Urinary bladder (tissue), 4 donors: Measurements from ENCODE around the gene MROH8. TPM values are rescaled to one million over a fixed set of nuclear protein-coding genes. Genes with fewer than 3 reads are reported as not detected.

Experiments used
- DNase-seq: peaks from one replicate; pipeline ENCODE4 v3.0.0-alpha.2; 2015; ENCODE audit errors: extremely low spot score
- H3K27ac ChIP-seq: one replicate; pipeline ENCODE4 v1.5.1; 2013; ENCODE audit warnings: low read depth, mild to moderate bottlenecking, moderate library complexity
- H3K36me3 ChIP-seq: one replicate; pipeline ENCODE4 v1.6.1; 2013; ENCODE audit warnings: mild to moderate bottlenecking, moderate library complexity; ENCODE audit not compliant: insufficient read depth
- H3K4me1 ChIP-seq: one replicate; pipeline ENCODE4 v1.6.1; 2013; ENCODE audit warnings: mild to moderate bottlenecking, moderate library complexity; ENCODE audit not compliant: insufficient read depth
- H3K4me3 ChIP-seq: one replicate; pipeline ENCODE4 v1.5.1; 2013; ENCODE audit warnings: low read depth, low read length
- WGBS: extraction: QIAGEN DNeasy Blood & Tissue Kit; methylation state at CpG from one replicate; pipeline ENCODE4 v1.1.7; 2013; 5-methylcytosine and 5-hydroxymethylcytosine counted together
- polyA plus RNA-seq: library from polyadenylated mRNA; stranded (reverse); fragments of 200-250 nt; gene quantifications from one replicate; pipeline ENCODE4 v1.2.3, GENCODE V29; 2013
- total RNA-seq: library from RNA; depleted of rRNA; stranded (reverse); fragments of >200 nt; gene quantifications from one replicate; pipeline ENCODE4 v1.2.3, GENCODE V29; 2014
- donor health status: healthy with polysubstance abuse.
- donor health status: healthy.

The MROH8 gene
- total RNA-seq: 6.3 TPM
- 1.8 TPM for polyA plus RNA-seq

GRCh38 chr20:37178839-37179682 lies at the start of gene MROH8, which contains the start of gene RPN2:
Gene MROH8 (minus strand): TSS chr20:37179548.
Gene RPN2 (plus strand): TSS chr20:37179330. CDS start chr20:37179357, 27 bp downstream.
- Histone ChIP-seq H3K36me3 (no peaks in the 10 kb centered on the region), H3K4me3 (peak within 1 kb of the TSS; percentile 88), H3K4me1 (no peaks in the 10 kb centered on the region), H3K27ac (peak within 1 kb of the TSS; percentile 85)
- peak; percentile 94 for DNase-seq
- WGBS: under 1% methylated on average over 80 of the region's 80 CpGs

- no peak for DNase-seq
- 82% methylated on average over 5 of the region's 5 CpGs for WGBS
- Histone ChIP-seq H3K4me3 (no peak overlapping the region), H3K27ac (no peak overlapping the region), H3K36me3 (peaks cover 16% of the 10 kb centered on the region), H3K4me1 (no peaks in the 10 kb centered on the region)
Observed at GRCh38 chr20:37228656-37229055, 49.3 kb upstream of the MROH8 start.

GRCh38 chr20:37228082-37228481 lies 48.7 kb upstream of the MROH8 start:
- Histone ChIP-seq H3K27ac (no peak overlapping the region), H3K36me3 (peaks cover 15% of the 10 kb centered on the region), H3K4me3 (no peak overlapping the region), H3K4me1 (no peaks in the 10 kb centered on the region)
- 61% methylated on average over 6 of the region's 6 CpGs for WGBS
- DNase-seq: no peak

- H3K27ac ChIP-seq: no peak overlapping the region
- no peak for DNase-seq
- 59% methylated on average over 3 of the region's 3 CpGs for WGBS
- no peaks in the 10 kb centered on the region for H3K4me1 ChIP-seq
- no peak overlapping the region for H3K4me3 ChIP-seq
- peaks cover 15% of the 10 kb centered on the region for H3K36me3 ChIP-seq
Observed at GRCh38 chr20:37226889-37227288, 47.5 kb upstream of the MROH8 start.

- Histone ChIP-seq H3K36me3 (peaks cover 13% of the 10 kb centered on the region), H3K4me3 (no peak overlapping the region), H3K4me1 (no peaks in the 10 kb centered on the region), H3K27ac (no peak overlapping the region)
- WGBS: 64% methylated on average over 5 of the region's 5 CpGs
- no peak for DNase-seq
Observed at GRCh38 chr20:37225146-37225545, 45.8 kb upstream of the MROH8 start.

- Histone ChIP-seq H3K36me3 (peaks cover 6% of the 10 kb centered on the region), H3K4me3 (no peak overlapping the region), H3K27ac (no peak overlapping the region), H3K4me1 (no peaks in the 10 kb centered on the region)
- no peak for DNase-seq
Observed at GRCh38 chr20:37223053-37223452, 43.7 kb upstream of the MROH8 start.

GRCh38 chr20:37222086-37222485 lies 42.7 kb upstream of the MROH8 start:
- Histone ChIP-seq H3K36me3 (peaks cover 6% of the 10 kb centered on the region), H3K4me3 (no peak overlapping the region), H3K4me1 (no peaks in the 10 kb centered on the region), H3K27ac (no peak overlapping the region)
- no peak for DNase-seq
- 81% methylated on average over 4 of the region's 4 CpGs for WGBS

GRCh38 chr20:37220731-37221130 lies 41.4 kb upstream of the MROH8 start:
- WGBS: 29% methylated on average over 3 of the region's 3 CpGs
- Histone ChIP-seq H3K4me1 (no peaks in the 10 kb centered on the region), H3K4me3 (no peak overlapping the region), H3K36me3 (peaks cover 6% of the 10 kb centered on the region), H3K27ac (no peak overlapping the region)
- no peak for DNase-seq

GRCh38 chr20:37219751-37220668 lies 40.7 kb upstream of the MROH8 start:
- Histone ChIP-seq H3K36me3 (peaks cover 1% of the 10 kb centered on the region), H3K4me3 (no peak overlapping the region), H3K4me1 (no peaks in the 10 kb centered on the region), H3K27ac (no peak overlapping the region)
- WGBS: 52% methylated on average over 10 of the region's 10 CpGs
- DNase-seq: no peak

GRCh38 chr20:37218976-37219375 lies 39.6 kb upstream of the MROH8 start:
- Histone ChIP-seq H3K36me3 (peaks cover 1% of the 10 kb centered on the region), H3K27ac (no peak overlapping the region), H3K4me1 (no peaks in the 10 kb centered on the region), H3K4me3 (no peak overlapping the region)
- DNase-seq: no peak
- WGBS: 87% methylated on average over 4 of the region's 4 CpGs

- WGBS: 98% methylated on average over 4 of the region's 4 CpGs
- H3K4me1 ChIP-seq: no peaks in the 10 kb centered on the region
Observed at GRCh38 chr20:37218441-37218840, 39.1 kb upstream of the MROH8 start.

GRCh38 chr20:37209661-37210314 lies 30.4 kb upstream of the MROH8 start:
- no peak for DNase-seq
- H3K36me3 ChIP-seq: peaks cover 8% of the 10 kb centered on the region
- H3K4me1 ChIP-seq: no peaks in the 10 kb centered on the region
- H3K27ac ChIP-seq: no peak overlapping the region
- H3K4me3 ChIP-seq: no peak overlapping the region
- WGBS: 85% methylated on average over 6 of the region's 6 CpGs

More at GRCh38 chr20:37218441-37218840, 39.1 kb upstream of the MROH8 start:
- no peak for DNase-seq
- H3K4me3 ChIP-seq: no peak overlapping the region
- H3K27ac ChIP-seq: no peak overlapping the region
- peaks cover 1% of the 10 kb centered on the region for H3K36me3 ChIP-seq

- no peak for DNase-seq
- H3K27ac ChIP-seq: no peak overlapping the region
- 98% methylated on average over 3 of the region's 3 CpGs for WGBS
- H3K36me3 ChIP-seq: peaks cover 11% of the 10 kb centered on the region
- no peak overlapping the region for H3K4me3 ChIP-seq
- no peaks in the 10 kb centered on the region for H3K4me1 ChIP-seq
Observed at GRCh38 chr20:37209193-37209592, 29.8 kb upstream of the MROH8 start.
